HG03066 (cell line): ENCODE measurements around the gene THSD7A.

Experiments
- ATAC-seq: cut with Tn5 transposase; IDR thresholded peaks from one replicate; pipeline ENCODE4 v1.9.1; 2021; ENCODE audit warnings: low read depth; ENCODE audit not compliant: unreplicated experiment

THSD7A gene

GRCh38 chr7:11427686-11428273 is 404.2 kb downstream of the THSD7A start:
- ATAC-seq, result no peak

DNA sequence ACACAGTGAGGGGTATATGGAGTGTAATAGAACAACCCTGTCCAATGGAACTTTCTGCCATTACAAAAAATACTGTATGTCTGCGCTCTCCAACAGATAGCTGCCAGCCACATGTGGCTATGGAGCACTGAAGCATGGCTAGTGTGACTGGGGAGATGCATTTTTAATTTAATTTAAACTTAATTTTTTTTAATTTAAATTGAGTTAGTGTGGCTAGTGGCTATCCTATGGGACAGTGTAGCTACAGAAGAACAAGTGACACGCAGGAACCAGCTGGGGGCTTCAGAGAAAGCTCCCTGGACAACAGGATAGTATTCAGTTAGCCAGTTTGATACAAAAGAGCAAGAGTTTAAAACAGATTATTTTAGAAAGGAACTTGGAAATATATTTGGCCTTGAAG is 408.0 kb downstream of the THSD7A start:
- no peak for ATAC-seq

DNA sequence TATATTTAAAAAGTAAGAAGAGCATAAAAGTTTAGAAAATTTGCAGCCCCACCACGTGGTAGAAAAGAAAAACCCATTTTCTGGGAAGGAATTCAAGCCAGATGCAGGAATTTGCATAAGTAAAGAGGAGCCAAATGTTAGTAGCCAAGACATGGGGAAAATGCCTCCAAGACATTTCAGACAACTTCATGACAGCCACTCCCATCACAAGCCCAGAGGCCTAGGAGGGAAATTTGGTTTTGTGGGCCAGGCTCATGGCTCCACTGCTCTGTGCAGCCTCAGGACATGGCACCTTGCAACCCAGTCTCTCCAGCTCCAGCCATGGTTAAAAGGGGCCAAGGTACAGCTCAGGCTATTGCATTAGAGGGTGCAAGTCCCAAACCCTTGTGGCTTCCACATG is 411.9 kb downstream of the THSD7A start:
- no peak for ATAC-seq

DNA sequence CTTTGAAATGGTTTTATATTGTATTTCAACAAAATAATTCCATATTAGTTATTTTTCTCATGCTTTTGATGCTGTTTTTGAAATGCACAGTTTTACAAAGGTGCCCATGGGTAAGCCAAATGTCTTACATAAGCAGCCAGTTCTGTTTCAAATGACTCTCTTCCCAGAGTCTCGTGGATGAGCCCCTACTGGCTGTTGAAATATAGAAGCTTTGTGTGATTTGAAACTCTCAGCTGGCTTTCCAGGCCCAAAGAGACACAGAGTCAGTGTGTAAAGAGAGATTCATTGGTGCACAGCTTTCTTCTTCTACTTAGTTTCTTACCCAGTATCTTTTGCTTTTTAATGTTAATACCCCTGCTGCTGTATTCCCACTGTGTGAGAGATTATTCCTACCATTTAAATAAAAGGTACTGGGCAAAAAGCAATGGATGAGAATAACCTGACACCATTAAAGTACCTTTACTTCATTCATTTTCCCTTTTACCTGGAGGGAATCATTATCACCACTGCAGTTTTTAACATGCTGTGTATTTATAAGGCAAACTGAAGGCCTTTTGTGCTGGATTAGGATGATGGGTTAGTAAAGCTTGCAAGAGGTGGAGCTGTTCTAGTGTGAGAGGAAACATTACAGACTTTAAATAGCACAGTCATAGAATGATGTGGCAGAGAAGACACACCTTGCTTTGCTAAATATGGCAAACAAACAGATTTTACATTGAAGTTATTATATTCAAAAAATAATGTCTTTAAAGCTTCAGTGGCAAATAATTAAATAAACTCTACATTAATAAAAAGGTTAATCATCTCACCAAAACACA is 415.1 kb downstream of the THSD7A start:
- no peak for ATAC-seq

DNA sequence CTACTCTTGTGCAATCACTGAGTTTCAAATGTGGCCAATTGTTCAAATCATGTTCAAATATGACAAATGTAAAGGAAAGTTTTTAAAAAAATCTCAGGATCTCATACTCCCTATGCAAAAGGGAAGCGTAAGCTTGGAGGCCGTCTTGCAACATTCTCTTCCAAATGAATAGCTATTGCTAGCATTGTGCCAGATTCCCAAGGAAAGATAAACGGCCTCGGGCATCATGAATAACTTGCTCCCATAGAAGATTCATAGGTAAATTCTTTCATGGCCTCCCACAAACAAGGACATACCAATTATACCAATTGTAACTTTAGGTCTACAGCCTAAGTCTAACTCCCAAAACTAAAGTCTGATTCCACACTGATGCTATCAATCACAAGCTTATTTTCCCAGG is 416.9 kb downstream of the THSD7A start:
- no peak for ATAC-seq

DNA sequence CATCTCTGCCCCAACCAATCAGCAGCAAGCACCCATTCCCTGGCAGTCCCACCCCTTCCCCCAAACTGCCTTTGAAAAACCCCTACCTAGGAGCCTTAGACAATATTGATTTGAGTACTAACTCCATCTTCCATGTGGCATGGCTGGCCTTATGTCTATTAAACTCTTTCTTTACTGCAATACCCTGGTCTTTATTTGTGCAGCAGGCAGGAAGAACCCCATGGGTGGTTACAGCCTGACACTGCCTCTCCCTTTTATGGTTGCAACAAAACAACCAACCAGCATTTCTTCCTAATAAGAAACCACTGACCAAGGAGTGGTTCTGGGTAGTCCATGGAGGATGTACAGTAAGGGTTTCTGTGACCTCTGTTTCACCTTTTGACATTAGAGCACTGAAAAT is 418.1 kb downstream of the THSD7A start:
- ATAC-seq, result no peak

GRCh38 chr7:11412036-11412435 is 420.0 kb downstream of the THSD7A start:
- ATAC-seq, result no peak

- no peak for ATAC-seq
Measured at GRCh38 chr7:11410656-11411644, 421.0 kb downstream of the THSD7A start.

DNA sequence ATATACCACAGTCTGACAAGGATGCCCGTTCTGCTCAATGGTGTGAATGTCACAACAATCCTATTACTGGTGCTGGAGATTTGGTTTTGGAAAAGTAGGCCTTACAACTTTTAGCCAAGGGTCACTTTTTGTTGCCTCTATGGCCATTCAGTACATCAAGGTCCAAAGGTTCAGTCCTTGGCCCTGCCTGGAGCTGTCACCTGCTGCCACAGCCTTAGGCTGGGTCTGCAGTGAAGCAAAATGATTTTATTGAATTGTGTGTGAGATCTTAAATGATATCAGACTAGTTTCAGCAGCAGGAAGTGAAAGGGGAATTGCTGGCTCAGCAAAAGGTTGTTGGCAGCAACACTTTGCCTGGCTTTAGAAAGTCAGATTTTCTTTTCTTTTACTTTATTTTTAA is 427.6 kb downstream of the THSD7A start:
- ATAC-seq, result no peak

- no peak for ATAC-seq
Measured at GRCh38 chr7:11403781-11404180, 428.2 kb downstream of the THSD7A start.

DNA sequence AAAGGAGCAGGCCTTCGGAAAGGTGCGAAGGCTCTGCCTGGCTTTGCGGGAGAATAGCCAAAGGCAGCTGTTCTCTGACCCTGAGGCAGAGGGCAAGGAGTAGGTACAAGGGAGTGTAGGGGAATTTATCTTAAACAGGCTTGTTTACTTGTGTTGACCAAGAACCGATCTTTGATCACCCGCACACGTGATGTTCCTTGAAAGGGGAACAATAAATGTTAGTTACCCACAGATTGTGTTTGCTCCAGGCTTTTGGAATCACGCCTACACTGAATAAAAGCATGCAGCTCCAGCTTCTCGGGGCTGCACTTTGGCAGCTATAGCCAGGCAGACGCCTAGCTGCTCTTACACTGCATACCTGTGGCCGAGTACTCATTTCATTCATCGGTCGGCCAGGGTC is 437.6 kb downstream of the THSD7A start:
- ATAC-seq, result no peak

DNA sequence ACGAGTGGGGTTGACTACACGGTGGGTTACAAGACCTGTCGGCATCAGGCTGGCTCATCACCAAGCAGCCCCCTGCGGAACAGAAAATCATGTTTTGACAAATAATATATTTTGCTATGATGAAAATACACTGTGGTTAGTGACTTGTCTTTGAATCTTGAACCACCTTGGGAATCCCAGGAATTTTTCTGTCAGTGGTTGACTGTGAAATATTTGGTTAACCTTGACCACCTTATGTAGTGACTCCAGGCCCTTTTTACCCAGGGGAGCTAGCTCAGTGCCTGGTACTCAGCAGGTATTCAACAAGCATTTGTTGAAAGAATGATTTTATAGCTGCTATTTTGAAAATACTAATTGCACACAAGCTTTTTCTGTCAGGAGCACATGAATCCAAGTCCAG is 452.4 kb downstream of the THSD7A start:
- ATAC-seq, result no peak

- ATAC-seq, result no peak
Measured at GRCh38 chr7:11376529-11376928, 455.5 kb downstream of the THSD7A start.

GRCh38 chr7:11374629-11375028 is 457.4 kb downstream of the THSD7A start:
- ATAC-seq, result no peak

DNA sequence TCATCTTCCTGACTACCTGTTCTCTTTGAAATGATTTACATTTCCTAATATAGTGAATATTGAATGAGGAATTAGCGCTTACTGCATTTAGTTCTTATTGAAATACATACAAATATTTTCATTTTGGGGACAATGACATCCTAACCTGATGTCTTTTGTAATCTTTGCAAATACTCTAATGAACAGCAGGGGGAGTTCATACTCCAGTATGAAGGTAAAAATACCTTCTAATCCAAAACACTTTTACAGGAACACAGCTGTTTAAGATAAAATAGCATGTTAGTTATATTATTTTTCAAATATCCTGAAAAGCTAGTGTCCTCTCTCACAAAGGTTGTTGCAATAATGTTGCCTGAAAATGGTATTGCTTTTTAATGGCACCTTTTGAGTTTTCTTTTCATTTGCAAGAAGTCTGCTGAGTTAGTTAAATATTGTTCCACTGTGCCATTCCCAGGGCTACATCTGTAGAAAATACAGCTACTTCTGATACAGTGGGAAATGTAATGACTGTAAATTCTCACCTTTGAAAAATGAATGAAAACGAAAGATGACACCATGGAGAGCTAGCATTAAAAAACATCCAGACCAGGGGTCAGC is 458.4 kb downstream of the THSD7A start:
- no peak for ATAC-seq

DNA sequence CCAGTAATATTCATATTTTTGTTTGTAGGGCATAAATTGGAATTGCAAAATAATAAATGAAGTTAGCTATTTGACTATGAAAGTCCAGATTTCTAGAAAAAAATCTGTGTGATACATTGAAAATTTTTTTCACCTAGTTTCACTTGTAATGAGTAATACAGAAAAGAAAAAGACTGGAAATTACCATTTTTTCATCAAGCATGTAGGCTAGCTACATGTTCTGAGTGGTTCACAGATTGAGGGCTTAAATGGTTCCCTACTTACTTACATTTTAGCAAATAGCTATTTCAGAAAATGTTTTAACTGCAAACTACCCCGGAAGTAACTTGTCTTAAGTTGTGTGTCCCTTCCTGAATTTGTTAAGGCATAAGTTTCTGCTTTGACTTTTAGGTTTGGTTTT is 462.3 kb downstream of the THSD7A start:
- ATAC-seq, result no peak

DNA sequence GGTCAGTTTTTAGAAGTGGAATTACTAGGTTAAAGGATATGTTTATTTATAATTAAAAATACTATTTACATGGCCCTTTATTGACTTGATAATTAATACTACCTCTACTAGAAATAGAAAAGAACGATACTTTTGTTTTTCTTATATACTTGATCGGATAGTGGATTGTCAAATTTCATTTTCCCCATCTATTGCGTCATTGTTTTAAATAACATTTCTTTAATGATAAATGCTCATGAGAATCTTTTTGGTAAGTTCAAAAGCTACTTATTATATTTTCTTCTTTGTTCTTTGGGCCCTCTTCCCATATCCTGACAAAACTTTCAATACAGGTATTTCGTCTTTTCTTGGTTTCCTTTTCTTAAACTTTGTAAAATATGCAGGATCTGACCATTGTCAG is 465.9 kb downstream of the THSD7A start:
- no peak for ATAC-seq

- no peak for ATAC-seq
Measured at GRCh38 chr7:11358637-11359036, 473.4 kb downstream of the THSD7A start.

- ATAC-seq, result no peak
Measured at GRCh38 chr7:11355399-11356005, 476.5 kb downstream of the THSD7A start.

- no peak for ATAC-seq
Measured at GRCh38 chr7:11346302-11346701, 485.7 kb downstream of the THSD7A start.
